HUDEP-2 (cell line): ENCODE data around the gene TBC1D10B.
"Not testable (repeated sequence)": the region's sequence is repeated elsewhere in the genome, so short reads cannot be mapped to it uniquely, and the experiment has no call there.

Experiments used
- DNase-seq, 76 experiments: peaks; one replicate each; lab custom pipeline; 2025; ENCODE audit not compliant: unreplicated experiment in 76 of 76; lab: John Stamatoyannopoulos, UW

TBC1D10B gene

DNA sequence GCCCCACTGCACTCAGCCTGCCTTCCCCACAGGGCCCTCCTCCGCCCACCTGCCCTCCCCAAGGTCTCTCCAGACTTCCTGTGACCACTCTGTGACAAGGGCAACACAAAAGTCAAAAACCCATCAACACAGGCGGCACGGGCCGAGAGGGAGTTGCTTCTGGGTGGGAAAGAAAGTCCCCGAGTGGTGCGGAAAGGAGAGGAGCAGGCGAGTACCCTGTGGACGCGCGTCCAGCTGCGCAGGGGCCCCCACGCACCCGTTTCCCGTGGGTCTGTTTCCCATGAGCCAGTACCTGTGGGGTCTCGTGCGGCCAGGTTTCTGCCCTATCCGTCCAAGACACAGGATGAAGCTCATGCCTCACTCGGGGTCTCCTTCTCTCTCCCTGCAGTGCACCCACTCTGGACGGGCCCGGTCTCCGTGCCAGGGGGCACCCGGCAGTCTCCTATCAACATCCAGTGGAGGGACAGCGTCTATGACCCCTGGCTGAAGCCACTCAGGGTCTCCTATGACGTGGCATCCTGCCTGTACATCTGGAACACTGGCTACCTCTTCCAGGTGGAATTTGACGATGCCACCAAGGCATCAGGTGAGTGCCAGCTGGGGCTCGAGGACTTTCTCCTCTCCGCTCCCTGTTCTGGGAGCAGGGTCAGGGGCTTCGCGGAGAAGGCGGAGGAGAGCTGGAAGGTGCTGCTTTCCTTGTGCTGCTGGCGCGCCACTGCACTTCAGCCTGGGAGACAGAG is 27.4 kb downstream of the TBC1D10B start:
- DNase-seq = peak in 1 of 76 experiments; percentile 10

- not testable (repeated sequence) for DNase-seq
Observed at GRCh38 chr16:30341971-30342370, 28.3 kb downstream of the TBC1D10B start.

DNA sequence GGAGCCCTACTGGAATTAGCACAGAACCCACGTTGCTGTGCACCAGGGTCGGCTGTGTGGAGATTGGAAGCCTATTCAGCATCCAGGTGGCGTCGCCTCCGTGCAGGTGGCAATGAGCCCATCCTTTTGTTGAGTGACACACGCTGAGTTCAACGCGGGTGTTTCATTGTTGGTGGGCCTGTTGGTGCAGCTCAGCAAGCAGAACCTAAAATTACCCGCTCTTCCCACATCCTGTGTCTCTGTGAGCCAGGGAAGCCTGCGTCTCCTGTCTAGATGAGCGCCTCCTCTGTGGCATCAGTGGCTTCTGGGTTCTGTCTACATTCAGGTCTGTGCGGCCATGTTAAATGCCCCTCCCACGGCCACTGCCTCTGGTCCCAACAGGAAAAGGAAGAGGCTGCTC is 29.7 kb downstream of the TBC1D10B start:
- DNase-seq = no peak

DNA sequence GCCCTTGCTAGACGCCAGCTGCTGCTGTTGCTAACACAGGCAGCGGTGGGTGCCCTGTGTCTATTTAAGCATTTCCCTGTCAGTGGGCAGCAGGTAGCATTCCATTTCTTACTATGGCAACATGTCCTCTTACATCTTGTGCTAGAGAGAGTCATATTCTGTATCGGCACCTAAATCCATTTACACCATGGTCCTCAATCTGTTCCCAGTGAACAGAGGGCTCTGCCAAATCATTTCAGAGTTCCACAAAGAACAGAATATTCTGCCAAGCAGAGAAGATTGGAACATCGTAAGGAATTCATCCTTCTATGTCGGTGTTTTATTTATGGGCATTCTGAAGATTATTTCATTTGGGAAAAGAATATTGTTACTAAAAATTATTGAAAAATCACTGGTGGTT is 31.6 kb downstream of the TBC1D10B start:
- DNase-seq = not testable (repeated sequence)

DNA sequence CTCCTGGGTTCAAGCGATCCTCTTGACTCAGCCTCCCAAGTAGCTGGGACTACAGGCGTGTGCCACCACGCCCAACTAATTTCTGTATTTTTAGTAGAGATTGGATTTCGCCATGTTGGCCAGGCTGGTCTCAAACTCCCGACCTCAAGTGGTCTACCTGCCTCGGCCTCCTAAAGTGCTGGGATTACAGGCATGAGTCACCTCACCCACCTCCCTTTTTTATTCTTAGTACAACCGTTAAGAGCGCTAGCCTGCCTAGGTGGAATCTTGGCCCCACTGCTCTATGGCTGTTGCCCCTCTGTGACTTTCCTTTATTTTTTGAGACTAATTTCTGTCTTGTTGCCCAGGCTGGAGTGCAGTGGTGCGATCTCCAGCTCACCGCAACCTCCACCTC is 32.3 kb downstream of the TBC1D10B start:
- DNase-seq = not testable (repeated sequence)

GRCh38 chr16:30335598-30336474 is 34.5 kb downstream of the TBC1D10B start:
- DNase-seq = peak in 5 of 76 experiments; percentile 13 to 37 (median 33)

GRCh38 chr16:30335028-30335597 is 35.2 kb downstream of the TBC1D10B start:
- DNase-seq = peak in 68 of 76 experiments; percentile 24 to 89 (median 72)

- DNase-seq = peak in 69 of 76 experiments; percentile 20 to 84 (median 66)
Observed at GRCh38 chr16:30334473-30334989, 35.8 kb downstream of the TBC1D10B start.

DNA sequence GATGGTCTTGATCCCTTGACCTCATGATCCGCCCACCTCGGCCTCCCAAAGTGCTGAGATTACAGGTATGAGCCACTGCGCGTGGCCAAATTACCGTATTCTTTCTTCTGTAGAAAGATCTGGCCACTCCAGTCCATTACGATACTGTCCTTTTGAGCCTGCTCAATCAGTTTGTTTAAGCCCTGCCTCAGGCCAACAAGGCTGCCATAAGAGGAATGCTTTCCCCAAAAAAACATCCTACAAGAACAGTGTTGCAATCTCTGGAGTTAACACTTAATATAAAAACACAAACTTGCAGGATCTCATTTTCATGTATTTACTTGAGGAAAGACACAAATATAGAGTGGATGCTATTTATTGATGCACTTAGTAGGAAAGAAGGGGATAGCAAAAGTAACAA is 46.1 kb downstream of the TBC1D10B start:
- not testable (repeated sequence) for DNase-seq

DNA sequence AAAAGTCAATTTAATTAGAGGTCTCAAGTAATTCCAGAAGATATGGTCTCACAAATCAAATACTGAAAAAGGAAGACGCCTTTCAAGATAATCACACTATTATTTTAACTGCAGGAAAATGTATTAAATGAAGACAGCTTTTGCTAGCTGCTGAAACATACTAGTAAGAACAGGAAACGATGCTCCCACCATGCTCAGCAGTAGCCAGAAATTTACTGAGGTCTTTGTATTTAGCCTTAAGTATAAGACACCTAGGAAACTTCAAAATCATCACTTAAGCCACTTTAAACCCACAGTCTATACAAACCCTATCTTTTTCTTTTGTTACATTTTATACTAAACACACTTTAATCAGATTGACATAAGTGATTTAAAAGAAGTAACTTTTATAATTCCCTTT is 51.6 kb downstream of the TBC1D10B start:
- not testable (repeated sequence) for DNase-seq

- DNase-seq = not testable (repeated sequence)
Observed at GRCh38 chr16:30310937-30311336, 59.4 kb downstream of the TBC1D10B start.

GRCh38 chr16:30309255-30309654 is 61.0 kb downstream of the TBC1D10B start:
- DNase-seq = not testable (repeated sequence)
